Measurements from ENCODE around the gene ARHGAP6.

Gene ARHGAP6

GRCh38 chrX:11089802-11090201 lies 575.9 kb downstream of the ARHGAP6 start:
- Histone ChIP-seq H3K4me3 (IDR thresholded peaks at IDR 0.05; ENCODE audit: insufficient read depth, low read depth, low read length) (no peak overlapping the region), H3K9ac (no peak overlapping the region), H4K20me1 (ENCODE audit: insufficient read depth) (no peaks in the 10 kb centered on the region), H3K27me3 (ENCODE audit: insufficient read depth, low read depth) (no peaks in the 10 kb centered on the region), H3K4me1 (ENCODE audit: low read depth, poor library complexity, severe bottlenecking) (no peaks in the 10 kb centered on the region), H3K79me2 (ENCODE audit: insufficient read depth, low read depth) (no peaks in the 10 kb centered on the region), H3K4me2 (no peak overlapping the region), H2AFZ (ENCODE audit: low read depth) (no peak overlapping the region), H3K36me3 (ENCODE audit: insufficient read depth) (no peaks in the 10 kb centered on the region), H3K27ac (no peak overlapping the region)
- TF ChIP-seq CTCF (conservative IDR thresholded peaks at IDR 0.05; ENCODE audit: low read depth, low read length) = no peak
